Measurements from ENCODE around the gene MYCBP. TPM values are rescaled to one million over a fixed set of nuclear protein-coding genes. Genes with fewer than 3 reads are reported as not detected.

Gene MYCBP, protein sequence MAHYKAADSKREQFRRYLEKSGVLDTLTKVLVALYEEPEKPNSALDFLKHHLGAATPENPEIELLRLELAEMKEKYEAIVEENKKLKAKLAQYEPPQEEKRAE
- 21.8 and 27.7 TPM in 2 replicates for total RNA-seq (2022)
- percentile 53 among the genes with signal in this experiment for Bru-seq, nascent RNA
- BruChase-seq, experiment 1, labeled RNA remaining after a 2-hour chase = percentile 77 among the genes with signal in this experiment
- BruChase-seq, experiment 2, labeled RNA remaining after a 6-hour chase = percentile 93 among the genes with signal in this experiment
- long read RNA-seq, transcript MYCBP-201 (5 exons, 2,818 nt) = major isoform, 40 of 43 reads
- long read RNA-seq, partial matches to known transcripts = 1 of 43 reads
- long read RNA-seq, other reads (novel, unspliced or antisense) = 1 of 43 reads

DNA sequence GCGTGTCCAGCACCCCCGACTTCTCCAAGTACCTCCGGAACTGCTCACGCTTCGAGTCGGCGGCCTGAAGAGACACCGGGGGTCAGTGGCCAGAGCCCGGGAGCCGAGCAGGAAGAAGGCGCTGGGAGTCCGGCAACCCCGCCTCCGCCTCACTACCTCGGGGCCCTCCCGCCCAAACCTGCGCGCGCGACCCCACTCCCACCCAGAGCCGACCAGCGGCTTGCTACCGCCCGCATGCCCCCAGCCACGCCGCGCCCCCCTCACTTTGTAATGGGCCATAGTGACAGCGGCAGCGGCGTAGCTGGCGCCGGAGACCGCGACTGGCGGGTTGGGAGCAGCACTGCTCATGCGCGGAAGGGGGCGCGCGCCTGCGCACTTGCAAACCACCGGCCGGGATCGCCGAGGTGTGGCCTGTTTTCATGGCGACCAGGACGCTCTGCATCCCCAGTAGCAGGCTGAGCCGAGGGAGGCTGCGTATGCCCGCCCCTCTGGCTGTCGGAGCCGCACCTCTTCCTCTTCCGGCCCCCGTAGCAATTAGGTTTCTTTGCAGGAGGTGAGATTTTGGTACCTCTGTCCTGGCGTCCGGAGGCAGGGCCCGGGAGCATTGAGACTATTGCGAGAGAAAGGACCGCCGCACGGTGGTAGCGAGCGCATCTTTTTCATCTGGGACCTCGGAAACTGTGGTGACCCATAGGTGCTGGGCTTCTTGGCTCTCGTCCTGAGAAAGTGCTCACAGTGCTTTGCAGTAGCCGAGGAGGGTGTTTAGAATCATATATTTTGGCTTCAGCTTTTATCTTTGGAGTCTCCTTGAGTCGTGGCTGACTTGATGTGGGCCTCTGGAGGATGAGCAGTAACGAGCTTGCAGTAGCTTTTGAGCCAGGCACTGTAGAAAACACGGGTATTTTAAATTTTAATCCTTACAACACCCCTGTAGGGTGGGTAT, at the start of gene MYCBP:
Gene MYCBP (minus strand): TSS at position 322 of the 943 bp plus-strand sequence. CDS start 43 bp downstream, at position 279.
- no peaks in the 10 kb centered on the region for H3K27me3 ChIP-seq (replicated peaks; ENCODE audit: control insufficient read depth, insufficient read depth, low read length)
- POLR2A ChIA-PET = interaction anchor here (0.6 to 0.7 kb wide), 2 partner anchors 8 to 117 kb away, joined by 4 to 10 read pairs; no protein-coding TSS in a partner anchor
- no TSS peak for BruUV-seq (replicated peaks)
- Mint-ChIP-seq H3K9me3 (ENCODE audit: unreplicated experiment) (no peaks in the 10 kb centered on the region), H3K4me3 (ENCODE audit: unreplicated experiment) (peak within 1 kb of the TSS; percentile 78), H3K27ac (ENCODE audit: unreplicated experiment) (no peak within 1 kb of the TSS), H3K36me3 (ENCODE audit: insufficient read depth, unreplicated experiment) (peaks cover 6% of the 10 kb centered on the region), H3K4me1 (ENCODE audit: low read depth, unreplicated experiment) (peaks cover 7% of the 10 kb centered on the region), H3K27me3 (ENCODE audit: insufficient read depth, unreplicated experiment) (no peaks in the 10 kb centered on the region)
- CTCF ChIA-PET = no interaction called here
- TF ChIP-seq, protein P1, sequence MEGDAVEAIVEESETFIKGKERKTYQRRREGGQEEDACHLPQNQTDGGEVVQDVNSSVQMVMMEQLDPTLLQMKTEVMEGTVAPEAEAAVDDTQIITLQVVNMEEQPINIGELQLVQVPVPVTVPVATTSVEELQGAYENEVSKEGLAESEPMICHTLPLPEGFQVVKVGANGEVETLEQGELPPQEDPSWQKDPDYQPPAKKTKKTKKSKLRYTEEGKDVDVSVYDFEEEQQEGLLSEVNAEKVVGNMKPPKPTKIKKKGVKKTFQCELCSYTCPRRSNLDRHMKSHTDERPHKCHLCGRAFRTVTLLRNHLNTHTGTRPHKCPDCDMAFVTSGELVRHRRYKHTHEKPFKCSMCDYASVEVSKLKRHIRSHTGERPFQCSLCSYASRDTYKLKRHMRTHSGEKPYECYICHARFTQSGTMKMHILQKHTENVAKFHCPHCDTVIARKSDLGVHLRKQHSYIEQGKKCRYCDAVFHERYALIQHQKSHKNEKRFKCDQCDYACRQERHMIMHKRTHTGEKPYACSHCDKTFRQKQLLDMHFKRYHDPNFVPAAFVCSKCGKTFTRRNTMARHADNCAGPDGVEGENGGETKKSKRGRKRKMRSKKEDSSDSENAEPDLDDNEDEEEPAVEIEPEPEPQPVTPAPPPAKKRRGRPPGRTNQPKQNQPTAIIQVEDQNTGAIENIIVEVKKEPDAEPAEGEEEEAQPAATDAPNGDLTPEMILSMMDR (IDR thresholded peaks at IDR 0.05; ENCODE audit: insufficient read depth in 1 of 2, low read depth in 1 of 2, low read length in 1 of 2, severe bottlenecking in 1 of 2, unreplicated experiment in 1 of 2) = no peak
- no peaks in the 10 kb centered on the region for H3K4me1 ChIP-seq
- H3K36me3 ChIP-seq (ENCODE audit: control insufficient read depth, insufficient read depth, low read length) = no peaks in the 10 kb centered on the region
- peak; percentile 93 to 94 for DNase-seq
- no peaks in the 10 kb centered on the region for H3K9me3 ChIP-seq
- intact Hi-C loops (cut with micrococcal nuclease; ENCODE audit: unreplicated experiment) = loop anchor here (5.0 to 10.0 kb wide), 2 partner anchors 94 to 222 kb away; no protein-coding TSS in a partner anchor
- peak within 1 kb of the TSS; percentile 59 for H3K4me3 ChIP-seq (ENCODE audit: low read depth, low read length)

DNA sequence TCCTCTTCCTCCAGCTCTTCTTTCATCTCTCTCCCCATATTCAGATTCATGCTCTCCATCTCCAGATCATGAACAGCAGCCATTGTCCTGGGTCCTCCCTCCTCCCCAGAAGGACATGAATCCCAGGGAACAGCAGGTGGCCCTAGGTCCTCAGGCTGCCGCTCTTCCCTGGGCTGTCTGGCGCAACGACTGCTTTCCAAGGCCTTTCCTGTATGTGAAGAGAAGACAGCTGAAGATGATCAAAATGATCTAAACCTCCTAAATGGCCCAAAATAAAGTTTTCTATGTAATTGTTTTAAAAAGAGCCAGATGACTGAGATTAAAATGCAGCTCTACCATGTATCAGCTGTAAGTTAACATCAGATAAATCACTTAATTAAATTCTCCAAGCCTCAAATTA, 46.0 kb upstream of the MYCBP start:
- no peaks in the 10 kb centered on the region for H3K4me1 Mint-ChIP-seq (ENCODE audit: low read depth, unreplicated experiment)
- no peak overlapping the region for H3K4me3 Mint-ChIP-seq (ENCODE audit: unreplicated experiment)
- no peaks in the 10 kb centered on the region for H3K9me3 Mint-ChIP-seq (ENCODE audit: unreplicated experiment)
- ChIA-PET POLR2A (no interaction called here), CTCF (interaction anchor here (0.7 to 1.3 kb wide), 2 partner anchors 45 to 107 kb away, joined by 3 read pairs; partner anchors contain the start of gene NDUFS5)
- H3K36me3 Mint-ChIP-seq (ENCODE audit: insufficient read depth, unreplicated experiment) = no peaks in the 10 kb centered on the region
- intact Hi-C loops (cut with micrococcal nuclease; ENCODE audit: unreplicated experiment) = loop anchor here (2.0 to 10.0 kb wide), 2 partner anchors 50 to 176 kb away; no protein-coding TSS in a partner anchor
- no peaks in the 10 kb centered on the region for H3K27me3 ChIP-seq (replicated peaks; ENCODE audit: control insufficient read depth, insufficient read depth, low read length)
- no peaks in the 10 kb centered on the region for H3K27me3 Mint-ChIP-seq (ENCODE audit: insufficient read depth, unreplicated experiment)
- no peaks in the 10 kb centered on the region for H3K9me3 ChIP-seq
- no peak overlapping the region for H3K4me3 ChIP-seq (ENCODE audit: low read depth, low read length)
- no TSS peak for BruUV-seq (replicated peaks)
- TF ChIP-seq, protein P1 (IDR thresholded peaks at IDR 0.05; ENCODE audit: insufficient read depth in 1 of 2, low read depth in 1 of 2, low read length in 1 of 2, severe bottlenecking in 1 of 2, unreplicated experiment in 1 of 2) = peak in 1 of 2 experiments; percentile 37
- no peaks in the 10 kb centered on the region for H3K36me3 ChIP-seq (ENCODE audit: control insufficient read depth, insufficient read depth, low read length)
- H3K27ac Mint-ChIP-seq (ENCODE audit: unreplicated experiment) = no peak overlapping the region
- H3K4me1 ChIP-seq = peaks cover 4% of the 10 kb centered on the region; the same call in 1 of the 2 replicates
- DNase-seq = peak; percentile 34 to 45

DNA sequence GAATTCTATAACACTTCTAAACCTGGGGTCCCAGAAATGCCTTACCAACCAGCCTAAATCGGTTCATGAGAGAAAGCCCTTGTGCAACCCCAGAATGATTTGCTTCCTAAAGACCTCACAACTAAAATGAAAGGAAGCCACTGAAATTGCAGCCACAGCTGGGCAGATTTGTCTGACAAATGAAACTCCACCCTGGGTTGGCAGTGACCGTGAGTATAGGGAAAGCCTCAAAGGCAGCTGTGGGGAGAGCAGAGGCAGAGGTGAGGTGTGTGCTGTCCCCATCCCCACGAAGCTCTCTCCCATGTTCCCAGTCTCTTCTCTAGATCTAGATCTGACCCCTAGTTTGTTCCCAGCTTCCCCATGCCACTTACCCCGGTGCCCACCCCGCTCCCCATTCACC, 45.4 kb upstream of the MYCBP start:
- no TSS peak for BruUV-seq (replicated peaks)
- no peak for DNase-seq
- Histone ChIP-seq H3K9me3 (no peaks in the 10 kb centered on the region), H3K4me1 (peaks cover 4% of the 10 kb centered on the region; the same call in 1 of the 2 replicates), H3K36me3 (ENCODE audit: control insufficient read depth, insufficient read depth, low read length) (no peaks in the 10 kb centered on the region), H3K4me3 (ENCODE audit: low read depth, low read length) (no peak overlapping the region), H3K27me3 (replicated peaks; ENCODE audit: control insufficient read depth, insufficient read depth, low read length) (no peaks in the 10 kb centered on the region)
- Mint-ChIP-seq H3K4me1 (ENCODE audit: low read depth, unreplicated experiment) (no peaks in the 10 kb centered on the region), H3K9me3 (ENCODE audit: unreplicated experiment) (no peaks in the 10 kb centered on the region), H3K36me3 (ENCODE audit: insufficient read depth, unreplicated experiment) (no peaks in the 10 kb centered on the region), H3K27me3 (ENCODE audit: insufficient read depth, unreplicated experiment) (no peaks in the 10 kb centered on the region), H3K4me3 (ENCODE audit: unreplicated experiment) (no peak overlapping the region), H3K27ac (ENCODE audit: unreplicated experiment) (no peak overlapping the region)
- ChIA-PET CTCF (interaction anchor here (1.3 kb wide), 1 partner anchor 46 kb away, joined by 3 read pairs; no protein-coding TSS in a partner anchor), POLR2A (no interaction called here)
- TF ChIP-seq, protein P1 (IDR thresholded peaks at IDR 0.05; ENCODE audit: insufficient read depth in 1 of 2, low read depth in 1 of 2, low read length in 1 of 2, severe bottlenecking in 1 of 2, unreplicated experiment in 1 of 2) = no peak
- intact Hi-C loops (cut with micrococcal nuclease; ENCODE audit: unreplicated experiment) = loop anchor here (2.0 to 10.0 kb wide), 2 partner anchors 50 to 176 kb away; no protein-coding TSS in a partner anchor
